ENCODE measurements around the gene PIGO. TPM values are rescaled to one million over a fixed set of nuclear protein-coding genes. Genes with fewer than 3 reads are reported as not detected.

The PIGO gene
- total RNA-seq (10 to 100 TPM; 29.8 to 30.7 TPM), polyA plus RNA-seq (ENCODE audit: insufficient read length in 6 of 6) (10 to 100 TPM; 22.9 to 25.8 (median 24.8) TPM)
- long read RNA-seq, donor 1, full-length matches to known transcripts = 3 of 3 reads
- long read RNA-seq, donor 1, partial matches to known transcripts = 0 of 3 reads
- long read RNA-seq, donor 1, other reads (novel, unspliced or antisense) = 0 of 3 reads
- long read RNA-seq, donor 2, partial matches to known transcripts = 0 of 1 reads
- long read RNA-seq, donor 2, other reads (novel, unspliced or antisense) = 0 of 1 reads
- long read RNA-seq, donor 3 = 0 reads
- long read RNA-seq, donor 4, partial matches to known transcripts = 1 of 4 reads
- long read RNA-seq, donor 4, other reads (novel, unspliced or antisense) = 2 of 4 reads
- long read RNA-seq, donor 5, full-length matches to known transcripts = 1 of 1 reads
- long read RNA-seq, donor 5, partial matches to known transcripts = 0 of 1 reads
- long read RNA-seq, donor 5, other reads (novel, unspliced or antisense) = 0 of 1 reads
- long read RNA-seq, donor 6, full-length matches to known transcripts = 2 of 2 reads
- long read RNA-seq, donor 6, partial matches to known transcripts = 0 of 2 reads
- long read RNA-seq, donor 6, other reads (novel, unspliced or antisense) = 0 of 2 reads
- long read RNA-seq, donor 7, partial matches to known transcripts = 0 of 2 reads
- long read RNA-seq, donor 7, other reads (novel, unspliced or antisense) = 0 of 2 reads
- long read RNA-seq, donor 8, full-length matches to known transcripts = 2 of 2 reads
- long read RNA-seq, donor 8, partial matches to known transcripts = 0 of 2 reads
- long read RNA-seq, donor 8, other reads (novel, unspliced or antisense) = 0 of 2 reads
- long read RNA-seq, donor 9 = 0 reads
- long read RNA-seq, donor 10, partial matches to known transcripts = 1 of 5 reads
- long read RNA-seq, donor 10, other reads (novel, unspliced or antisense) = 2 of 5 reads
- long read RNA-seq, donor 11, partial matches to known transcripts = 6 of 8 reads
- long read RNA-seq, donor 11, other reads (novel, unspliced or antisense) = 0 of 8 reads
- long read RNA-seq, donor 12, partial matches to known transcripts = 0 of 1 reads
- long read RNA-seq, donor 12, other reads (novel, unspliced or antisense) = 0 of 1 reads

DNA sequence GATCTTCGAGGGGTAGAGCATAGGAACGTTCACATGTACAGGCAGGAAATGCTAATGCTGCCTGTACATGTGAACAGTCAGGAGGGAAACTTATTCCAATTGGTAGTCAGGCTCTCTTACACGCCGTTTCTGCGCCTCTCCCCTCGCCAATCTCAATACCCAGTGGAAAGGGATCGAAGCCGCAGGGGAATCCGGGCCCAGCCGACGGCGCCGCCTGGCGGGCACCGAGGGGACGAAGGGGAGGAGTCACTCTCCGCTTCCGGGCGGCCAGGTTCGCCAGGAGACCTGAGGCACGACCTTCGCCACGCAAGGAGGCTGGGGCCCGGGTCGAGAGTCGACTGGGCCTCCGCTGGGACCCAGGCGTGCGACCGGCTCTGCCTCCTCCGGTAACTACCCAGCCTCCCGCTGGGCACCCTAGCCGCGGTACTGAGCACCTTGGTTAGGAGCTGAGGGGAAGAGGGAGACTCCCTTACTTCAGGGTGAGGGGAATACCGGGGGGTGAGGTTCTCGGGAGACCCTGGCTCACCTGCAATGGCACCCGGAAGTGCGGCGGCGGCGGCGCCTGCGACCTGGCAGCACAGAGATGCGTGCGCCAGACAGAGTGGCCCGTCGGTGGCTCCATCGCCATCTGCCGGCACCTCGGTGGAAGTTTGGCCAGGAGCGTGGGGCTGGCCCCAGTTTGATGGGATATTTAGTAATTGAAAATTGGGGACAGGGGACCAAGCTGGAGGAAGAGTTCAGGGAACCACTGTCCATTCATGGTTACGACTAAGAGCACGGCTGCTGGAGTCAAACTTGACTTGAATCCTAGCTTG, at the start of gene PIGO:
TSS of gene PIGO (minus strand) at position 557 of the 815 bp plus-strand sequence. CDS start 1,026 bp downstream, outside the sequence.
- peak within 1 kb of the TSS; percentile 95 to 96 for H3K27ac ChIP-seq
- no peaks in the 10 kb centered on the region for H3K27me3 ChIP-seq
- peak; percentile 77 to 98 (median 92) for DNase-seq
- H3K36me3 ChIP-seq = peaks cover 0 to 48% of the 10 kb centered on the region in 2 donors
- H3K4me1 ChIP-seq = peaks cover 8 to 20% of the 10 kb centered on the region in 2 donors
- no peaks in the 10 kb centered on the region for H3K9me3 ChIP-seq
- ATAC-seq = peak; percentile 98
- intact Hi-C loops (cut with DNase I) = loop anchor here in 1 of 2 donors (10.0 kb wide), 1 partner anchor 201 kb away; a partner anchor contains a TSS
- peak within 1 kb of the TSS; percentile 69 to 79 for H3K4me3 ChIP-seq
- TF ChIP-seq, protein P1, sequence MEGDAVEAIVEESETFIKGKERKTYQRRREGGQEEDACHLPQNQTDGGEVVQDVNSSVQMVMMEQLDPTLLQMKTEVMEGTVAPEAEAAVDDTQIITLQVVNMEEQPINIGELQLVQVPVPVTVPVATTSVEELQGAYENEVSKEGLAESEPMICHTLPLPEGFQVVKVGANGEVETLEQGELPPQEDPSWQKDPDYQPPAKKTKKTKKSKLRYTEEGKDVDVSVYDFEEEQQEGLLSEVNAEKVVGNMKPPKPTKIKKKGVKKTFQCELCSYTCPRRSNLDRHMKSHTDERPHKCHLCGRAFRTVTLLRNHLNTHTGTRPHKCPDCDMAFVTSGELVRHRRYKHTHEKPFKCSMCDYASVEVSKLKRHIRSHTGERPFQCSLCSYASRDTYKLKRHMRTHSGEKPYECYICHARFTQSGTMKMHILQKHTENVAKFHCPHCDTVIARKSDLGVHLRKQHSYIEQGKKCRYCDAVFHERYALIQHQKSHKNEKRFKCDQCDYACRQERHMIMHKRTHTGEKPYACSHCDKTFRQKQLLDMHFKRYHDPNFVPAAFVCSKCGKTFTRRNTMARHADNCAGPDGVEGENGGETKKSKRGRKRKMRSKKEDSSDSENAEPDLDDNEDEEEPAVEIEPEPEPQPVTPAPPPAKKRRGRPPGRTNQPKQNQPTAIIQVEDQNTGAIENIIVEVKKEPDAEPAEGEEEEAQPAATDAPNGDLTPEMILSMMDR (IDR thresholded peaks at IDR 0.05) = peak; percentile 68 to 83

DNA sequence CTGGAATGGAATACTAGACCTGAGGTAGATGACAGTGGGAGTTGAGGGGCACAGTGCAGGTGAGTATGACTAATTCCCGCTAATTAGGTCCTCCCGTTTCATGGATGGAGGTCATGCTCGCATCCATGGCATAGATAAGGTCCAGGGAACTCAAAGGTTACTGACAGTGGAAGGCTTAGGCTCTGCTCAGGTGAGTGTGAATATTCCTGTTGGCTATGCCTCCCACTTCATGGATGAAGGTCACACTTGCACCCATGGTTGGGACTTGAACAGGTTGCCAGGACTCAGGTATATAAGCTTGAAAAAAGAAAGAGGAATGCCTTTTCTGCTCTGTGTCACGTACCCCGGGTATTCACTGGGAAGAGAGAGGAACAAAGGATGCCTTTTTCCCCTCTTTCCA, 45.6 kb upstream of the PIGO start:
- H3K9me3 ChIP-seq = peaks cover 0 to 65% of the 10 kb centered on the region in 2 donors
- H3K36me3 ChIP-seq = no peaks in the 10 kb centered on the region
- intact Hi-C loops (cut with DNase I) = no loop called here

DNA sequence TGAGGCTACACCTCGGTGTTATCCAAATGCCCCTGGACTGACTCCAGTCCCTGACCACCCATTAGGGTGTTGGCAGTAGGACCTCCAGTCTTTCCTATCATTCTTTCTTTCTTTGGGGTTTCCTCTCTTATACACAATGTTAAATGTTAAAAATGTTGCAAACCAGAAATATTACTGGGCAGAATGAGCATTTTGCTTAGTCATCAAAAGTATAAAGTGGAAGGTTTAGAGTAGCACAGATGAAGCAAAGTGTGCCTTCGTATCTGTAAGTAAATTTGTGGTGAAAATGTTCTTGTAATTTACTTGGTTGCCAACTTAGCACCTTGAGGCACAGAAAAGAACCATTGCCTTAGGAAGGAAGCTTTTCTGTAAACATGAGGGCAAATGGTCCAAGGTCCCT, 43.7 kb upstream of the PIGO start:
- Histone ChIP-seq H3K27ac (no peak overlapping the region), H3K27me3 (no peaks in the 10 kb centered on the region), H3K36me3 (no peaks in the 10 kb centered on the region), H3K9me3 (peaks cover 0 to 49% of the 10 kb centered on the region in 2 donors), H3K4me1 (no peaks in the 10 kb centered on the region), H3K4me3 (no peak overlapping the region)
- intact Hi-C loops (cut with DNase I) = no loop called here
- DNase-seq (no peak), ATAC-seq (no peak)
- TF ChIP-seq, protein P1 (IDR thresholded peaks at IDR 0.05) = no peak

More for the DNA sequence above, 45.6 kb upstream of the PIGO start:
- Histone ChIP-seq H3K4me1 (no peaks in the 10 kb centered on the region), H3K27ac (no peak overlapping the region), H3K4me3 (no peak overlapping the region), H3K27me3 (no peaks in the 10 kb centered on the region)
- DNase-seq (no peak), ATAC-seq (no peak)
- TF ChIP-seq, protein P1 (IDR thresholded peaks at IDR 0.05) = no peak

DNA sequence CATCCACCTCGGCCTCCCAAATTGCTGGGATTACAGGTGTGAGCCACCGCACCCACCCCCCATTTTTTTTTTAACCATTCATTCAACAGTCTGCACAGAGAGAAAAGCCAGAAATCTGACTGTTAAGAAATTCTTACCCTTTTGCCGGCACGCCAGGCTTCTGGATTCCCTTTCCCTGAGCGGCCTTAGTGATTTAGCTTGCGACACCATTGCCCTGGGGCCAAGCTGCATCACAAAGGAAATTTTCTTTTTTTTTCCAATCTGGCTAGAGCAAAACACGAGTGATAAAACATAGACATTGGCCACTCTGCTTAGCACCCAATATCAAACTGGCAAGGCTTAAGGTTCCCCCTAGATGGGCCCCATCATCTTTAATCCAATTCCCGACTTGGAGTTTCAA, 40.5 kb upstream of the PIGO start:
- H3K27ac ChIP-seq = no peak overlapping the region
- no peaks in the 10 kb centered on the region for H3K27me3 ChIP-seq
- intact Hi-C loops (cut with DNase I) = no loop called here
- DNase-seq (no peak), ATAC-seq (no peak)
- TF ChIP-seq, protein P1 (IDR thresholded peaks at IDR 0.05) = no peak
- H3K4me1 ChIP-seq = no peaks in the 10 kb centered on the region
- peaks cover 0 to 27% of the 10 kb centered on the region in 2 donors for H3K9me3 ChIP-seq
- H3K36me3 ChIP-seq = no peaks in the 10 kb centered on the region
- no peak overlapping the region for H3K4me3 ChIP-seq
